ENCODE results near the gene SLC27A4.

DNA sequence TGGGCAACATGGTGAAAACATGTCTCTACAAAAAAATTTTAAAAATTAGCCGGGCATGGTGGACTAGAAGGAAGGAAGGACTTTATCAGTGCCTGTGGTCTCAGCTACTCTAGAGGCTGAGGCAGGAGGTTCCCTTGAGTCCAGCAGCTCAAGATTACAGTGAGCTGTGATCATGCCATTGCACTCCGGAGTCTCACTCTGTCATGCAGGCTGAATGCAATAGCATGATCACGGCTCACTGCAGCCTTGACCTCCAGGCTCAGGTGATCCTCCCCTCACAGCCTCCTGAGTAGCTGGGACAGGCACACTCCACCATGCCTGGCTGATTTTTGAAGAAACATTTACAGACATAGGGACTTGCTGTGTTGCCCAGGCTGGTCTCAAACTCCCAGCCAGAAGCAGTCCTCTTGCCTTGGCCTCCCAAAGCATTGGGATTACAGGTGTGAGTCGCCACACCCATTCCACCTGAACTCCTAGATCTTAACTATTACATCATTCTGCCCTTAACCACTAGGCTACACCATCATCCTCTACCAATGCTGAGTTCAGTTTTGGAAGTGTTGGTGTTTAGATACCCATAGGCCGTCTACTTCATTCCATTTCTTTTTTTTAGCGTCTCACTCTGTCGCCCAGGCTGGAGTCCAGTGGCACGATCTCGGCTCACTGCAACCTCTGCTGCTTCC is 28.8 kb downstream of the SLC27A4 start:
- TF ChIP-seq, protein P1, sequence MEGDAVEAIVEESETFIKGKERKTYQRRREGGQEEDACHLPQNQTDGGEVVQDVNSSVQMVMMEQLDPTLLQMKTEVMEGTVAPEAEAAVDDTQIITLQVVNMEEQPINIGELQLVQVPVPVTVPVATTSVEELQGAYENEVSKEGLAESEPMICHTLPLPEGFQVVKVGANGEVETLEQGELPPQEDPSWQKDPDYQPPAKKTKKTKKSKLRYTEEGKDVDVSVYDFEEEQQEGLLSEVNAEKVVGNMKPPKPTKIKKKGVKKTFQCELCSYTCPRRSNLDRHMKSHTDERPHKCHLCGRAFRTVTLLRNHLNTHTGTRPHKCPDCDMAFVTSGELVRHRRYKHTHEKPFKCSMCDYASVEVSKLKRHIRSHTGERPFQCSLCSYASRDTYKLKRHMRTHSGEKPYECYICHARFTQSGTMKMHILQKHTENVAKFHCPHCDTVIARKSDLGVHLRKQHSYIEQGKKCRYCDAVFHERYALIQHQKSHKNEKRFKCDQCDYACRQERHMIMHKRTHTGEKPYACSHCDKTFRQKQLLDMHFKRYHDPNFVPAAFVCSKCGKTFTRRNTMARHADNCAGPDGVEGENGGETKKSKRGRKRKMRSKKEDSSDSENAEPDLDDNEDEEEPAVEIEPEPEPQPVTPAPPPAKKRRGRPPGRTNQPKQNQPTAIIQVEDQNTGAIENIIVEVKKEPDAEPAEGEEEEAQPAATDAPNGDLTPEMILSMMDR (conservative IDR thresholded peaks at IDR 0.05 in 1 of 2, IDR thresholded peaks at IDR 0.05 in 1 of 2; ENCODE audit: extremely low read depth in 1 of 2, insufficient read depth in 1 of 2, low read depth in 1 of 2, low read length in 2 of 2) = no peak
- TF ChIP-seq EZH2 (IDR thresholded peaks at IDR 0.05; ENCODE audit: borderline replicate concordance, low read length) = no peak
